LNCaP clone FGC (cell line): ENCODE data around the gene SORL1.

ENCODE experiments used
- DNase-seq: peaks from one replicate; pipeline ENCODE4 v3.0.0-alpha.2; 2011; ENCODE audit warnings: low read depth
- H3K4me3 ChIP-seq: 2 replicates; pipeline ENCODE4 v1.5.1; 2011; ENCODE audit warnings: mild to moderate bottlenecking, low read depth, low read length, control low read depth
- CTCF ChIP-seq: IDR thresholded peaks from 2 replicates; pipeline ENCODE4 v1.5.1; 2012; ENCODE audit warnings: mild to moderate bottlenecking; ENCODE audit not compliant: control insufficient read depth, insufficient read depth; ENCODE audit errors: extremely low read depth

Gene SORL1

GRCh38 chr11:121670805-121671282 is 218.7 kb downstream of the SORL1 start:
- no peak for TF ChIP-seq CTCF
- no peak overlapping the region for H3K4me3 ChIP-seq
- no peak for DNase-seq

- H3K4me3 ChIP-seq = no peak overlapping the region
- TF ChIP-seq CTCF = no peak
- peak; percentile 45 for DNase-seq
These were observed 219.4 kb downstream of the SORL1 start for GRCh38 chr11:121671283-121672168.

GRCh38 chr11:121672630-121673487 is 220.7 kb downstream of the SORL1 start:
- DNase-seq = no peak
- no peak overlapping the region for H3K4me3 ChIP-seq
- TF ChIP-seq CTCF = no peak

- H3K4me3 ChIP-seq = no peak overlapping the region
- TF ChIP-seq CTCF = no peak
- no peak for DNase-seq
These were observed 229.6 kb downstream of the SORL1 start for GRCh38 chr11:121681550-121682268.
